ENCODE results near the gene GRXCR1.

The GRXCR1 gene

DNA sequence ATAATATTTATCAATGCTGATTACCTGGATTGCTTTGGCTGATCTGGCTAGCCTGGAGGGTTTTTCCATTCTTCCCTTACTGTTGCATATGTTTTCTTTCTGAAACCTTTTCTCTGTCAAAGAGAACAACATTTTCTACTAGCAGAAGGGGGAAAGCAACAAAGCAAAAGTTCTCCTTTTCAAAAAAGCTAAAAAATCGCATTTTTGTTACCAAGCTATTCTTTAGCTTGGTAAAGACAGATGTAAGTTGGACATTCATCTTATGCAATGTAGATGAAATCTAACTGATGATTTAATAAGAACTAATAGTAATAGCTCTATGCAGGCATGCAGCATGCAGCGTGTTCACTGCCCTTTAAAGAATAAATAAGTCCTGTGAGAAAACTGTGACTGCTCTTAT, at the start of gene GRXCR1:
GRXCR1 (plus strand) TSS at position 301 of the 400 bp plus-strand sequence. CDS start 554 bp downstream, outside the sequence.
- no peak for DNase-seq (ENCODE audit: low read depth in 1 of 2, low spot score in 1 of 2)

DNA sequence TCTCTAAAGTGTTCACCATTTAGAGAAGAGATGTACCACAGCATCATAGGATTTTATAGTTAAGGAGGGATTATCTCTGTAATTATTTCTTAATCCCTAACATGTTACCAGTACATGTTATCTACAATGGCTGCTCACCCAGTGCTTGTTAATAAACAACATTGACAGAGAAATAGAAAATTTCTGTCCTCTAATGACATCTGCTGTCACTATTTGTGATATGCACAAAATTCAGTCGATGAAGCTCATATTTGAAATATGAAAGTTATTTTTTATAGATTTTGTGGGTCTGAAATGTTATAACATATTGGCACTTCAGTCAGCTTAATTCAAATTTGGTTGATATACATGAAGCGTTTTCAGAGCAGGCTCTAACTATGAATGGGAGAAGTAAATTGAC, 48.8 kb upstream of the GRXCR1 start:
- DNase-seq (ENCODE audit: low read depth in 1 of 2, low spot score in 1 of 2), result no peak

DNA sequence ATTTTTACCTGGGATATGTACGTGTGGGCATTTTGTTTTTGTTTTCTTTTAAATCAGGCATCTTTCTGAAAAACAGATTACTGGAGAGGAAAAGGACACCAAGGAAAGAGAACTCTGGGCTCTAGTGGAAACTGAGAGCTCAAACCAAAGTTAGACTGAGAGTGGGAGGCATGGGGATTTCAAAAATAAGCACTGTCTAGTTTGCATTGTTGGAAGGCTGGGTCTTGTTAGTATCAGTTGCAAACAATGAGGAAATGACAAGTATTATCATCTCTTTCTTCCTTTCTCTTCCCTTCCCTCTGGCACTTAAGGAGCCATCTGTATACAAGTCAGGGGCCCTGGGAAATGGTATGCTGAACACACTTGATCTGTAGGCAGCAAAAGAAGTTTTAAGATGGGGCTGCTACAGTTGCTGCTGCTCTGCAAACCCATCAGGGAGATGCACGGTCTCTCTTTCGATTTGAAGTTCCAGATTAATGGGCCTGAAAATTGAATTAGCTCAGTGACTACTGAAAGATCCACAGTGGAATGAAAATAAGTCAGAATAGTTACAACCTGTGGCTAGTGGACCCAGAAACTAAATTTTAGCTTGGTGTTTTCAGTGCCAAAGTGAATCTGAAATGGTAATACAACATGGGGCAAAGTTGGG, 48.0 kb upstream of the GRXCR1 start:
- DNase-seq (ENCODE audit: low read depth in 1 of 2, low spot score in 1 of 2), result no peak

DNA sequence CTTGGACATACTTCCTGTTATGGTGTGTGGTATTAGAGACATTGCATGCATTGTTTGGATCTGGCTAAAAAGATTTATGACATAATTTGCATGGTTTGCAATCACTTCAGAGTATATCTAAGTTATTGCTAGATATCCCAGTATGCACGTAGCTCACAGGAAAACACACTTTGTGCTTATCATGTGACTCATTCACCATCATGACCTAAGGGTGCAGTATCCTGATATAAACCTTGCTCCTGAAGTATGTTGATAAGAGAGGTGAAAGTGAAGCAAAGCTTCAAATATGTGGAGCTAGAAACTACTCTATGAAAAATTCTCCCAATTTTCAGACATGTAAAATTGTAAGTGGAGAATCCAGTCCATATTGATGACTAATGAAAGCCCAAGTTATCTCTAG, 46.9 kb upstream of the GRXCR1 start:
- no peak for DNase-seq (ENCODE audit: low read depth in 1 of 2, low spot score in 1 of 2)

DNA sequence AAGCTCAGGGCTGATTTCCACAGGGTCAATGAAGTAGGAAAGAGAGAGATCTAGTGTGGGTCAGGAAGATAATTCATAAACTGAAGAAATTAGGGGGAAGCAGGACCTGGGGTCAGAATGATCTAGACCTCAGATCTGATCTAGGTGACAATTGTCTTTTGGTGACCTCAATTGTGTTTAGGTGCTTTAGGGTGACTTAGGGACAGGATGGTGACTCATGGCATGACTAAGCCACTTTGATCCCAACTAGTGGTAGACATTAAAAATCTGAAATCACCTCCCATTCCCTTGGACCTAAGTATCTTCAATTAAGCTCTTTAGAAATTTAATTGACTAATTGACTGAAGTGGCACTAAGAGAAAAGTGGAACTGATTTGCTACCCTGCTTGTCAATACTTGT, 36.7 kb upstream of the GRXCR1 start:
- DNase-seq (ENCODE audit: low read depth in 1 of 2, low spot score in 1 of 2), result no peak

DNA sequence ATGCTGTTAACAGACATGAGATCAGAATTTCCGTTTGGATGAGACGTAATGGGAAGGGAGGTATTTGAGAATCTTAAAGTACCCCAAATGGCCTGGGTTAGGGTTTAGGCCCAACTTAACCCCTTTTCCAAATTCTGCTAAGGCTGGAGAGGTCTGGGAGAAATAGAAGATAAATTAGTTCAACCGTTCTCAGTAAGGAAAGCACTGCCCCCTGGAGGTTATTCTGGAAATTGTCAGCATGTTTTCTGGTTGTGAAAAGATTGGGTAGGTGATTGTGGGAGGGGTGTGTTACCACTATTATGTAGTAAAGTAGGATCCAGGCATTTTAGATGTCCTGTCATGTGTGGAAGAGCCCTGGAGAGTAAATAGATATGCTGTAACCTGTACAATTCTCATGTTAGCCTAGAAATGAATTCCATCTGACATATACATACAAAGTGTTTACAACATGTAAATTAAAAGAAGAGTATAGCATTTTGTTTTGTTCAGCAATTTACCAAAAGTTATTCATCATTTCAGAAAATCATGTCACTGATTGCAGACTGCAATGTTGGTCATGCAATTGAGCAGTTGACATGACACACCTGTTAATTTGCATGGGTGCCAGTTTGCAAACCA, 26.8 kb upstream of the GRXCR1 start:
- DNase-seq (ENCODE audit: low read depth in 1 of 2, low spot score in 1 of 2), result peak; percentile 2 to 4

DNA sequence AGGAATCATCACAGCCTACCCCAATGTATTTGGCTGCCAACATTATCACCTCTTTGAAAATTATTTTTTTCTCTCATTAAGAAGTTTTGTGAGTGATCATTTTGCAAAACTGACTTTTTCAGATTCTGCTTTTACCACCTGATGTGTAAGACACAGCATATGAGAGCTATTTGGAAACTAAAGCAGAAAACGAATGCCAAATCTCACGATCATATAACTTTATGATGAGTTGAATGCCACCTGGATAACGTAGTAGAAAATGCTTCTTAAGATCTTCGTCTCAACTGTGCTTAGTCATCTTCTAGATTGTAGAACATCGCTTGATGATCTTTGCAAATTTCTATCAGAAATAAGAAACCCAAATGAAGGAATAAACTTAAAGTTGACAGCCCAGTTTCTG, 21.3 kb upstream of the GRXCR1 start:
- no peak for DNase-seq (ENCODE audit: low read depth in 1 of 2, low spot score in 1 of 2)

DNA sequence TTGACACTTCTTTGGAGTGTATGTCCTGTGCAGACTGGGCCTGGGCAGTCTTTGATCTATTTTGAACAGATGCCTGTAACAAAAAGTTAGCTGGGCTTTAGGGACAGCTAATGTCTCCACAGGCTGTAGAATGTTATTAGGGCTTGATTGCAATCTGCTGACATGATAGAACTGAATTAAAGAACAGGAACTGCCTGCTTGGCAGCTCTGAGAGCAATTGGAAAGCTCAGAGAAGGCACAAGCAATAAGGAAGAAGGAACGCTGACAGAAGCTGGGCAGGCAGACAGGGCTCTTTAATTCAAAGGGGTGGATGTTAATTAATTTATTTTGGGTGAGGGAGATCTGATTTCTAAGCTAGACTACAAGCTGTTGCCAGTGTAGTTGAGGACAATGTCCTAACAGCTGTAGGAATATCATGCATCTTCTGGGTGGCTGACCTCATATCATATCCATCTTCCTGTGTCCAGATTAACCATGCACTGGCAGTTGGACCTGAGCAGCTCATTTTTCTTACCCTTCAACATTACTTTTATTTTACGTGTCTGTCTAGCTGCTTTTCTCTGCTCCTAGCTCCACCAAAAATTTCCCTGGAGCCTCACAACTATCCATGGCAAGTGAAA, 20.7 kb upstream of the GRXCR1 start:
- no peak for DNase-seq (ENCODE audit: low read depth in 1 of 2, low spot score in 1 of 2)

DNA sequence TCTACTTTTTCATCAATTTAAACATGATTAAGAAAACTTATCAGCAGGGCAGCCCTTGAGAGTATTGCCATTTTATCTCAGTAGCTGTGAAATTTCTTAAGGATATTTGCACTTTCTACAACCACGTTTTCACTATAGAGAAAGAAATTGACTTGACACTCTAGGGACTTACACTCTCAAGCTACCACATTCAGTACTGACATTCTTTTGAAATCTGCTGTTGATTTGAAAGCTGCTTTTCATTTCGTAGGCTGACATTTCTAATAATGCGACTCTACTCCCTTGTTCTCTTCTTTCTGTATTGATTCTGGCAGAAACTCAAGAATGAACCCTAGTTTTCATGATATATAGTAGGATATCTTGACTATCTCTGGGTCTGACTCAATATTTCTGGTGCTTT, 13.7 kb upstream of the GRXCR1 start:
- no peak for DNase-seq (ENCODE audit: low read depth in 1 of 2, low spot score in 1 of 2)

DNA sequence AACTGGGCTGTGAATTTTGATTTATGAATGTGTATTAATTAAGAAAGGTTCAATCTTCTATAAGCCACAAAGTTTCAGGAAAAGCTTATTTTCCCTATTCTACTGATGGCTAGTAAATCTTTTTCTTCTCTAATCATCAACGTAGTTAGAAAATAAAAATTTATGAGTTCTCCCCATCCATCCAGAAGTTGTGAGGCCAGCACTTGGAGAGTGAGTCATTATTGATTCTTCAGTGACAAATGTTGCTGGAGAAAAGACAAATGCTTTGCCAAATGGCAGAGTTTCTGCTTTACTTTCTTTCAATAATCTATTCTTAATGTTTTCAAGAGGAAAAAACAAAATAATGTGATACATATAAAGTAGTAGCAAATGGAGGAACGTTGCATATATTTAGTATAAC, 11.3 kb upstream of the GRXCR1 start:
- DNase-seq (ENCODE audit: low read depth in 1 of 2, low spot score in 1 of 2), result no peak

DNA sequence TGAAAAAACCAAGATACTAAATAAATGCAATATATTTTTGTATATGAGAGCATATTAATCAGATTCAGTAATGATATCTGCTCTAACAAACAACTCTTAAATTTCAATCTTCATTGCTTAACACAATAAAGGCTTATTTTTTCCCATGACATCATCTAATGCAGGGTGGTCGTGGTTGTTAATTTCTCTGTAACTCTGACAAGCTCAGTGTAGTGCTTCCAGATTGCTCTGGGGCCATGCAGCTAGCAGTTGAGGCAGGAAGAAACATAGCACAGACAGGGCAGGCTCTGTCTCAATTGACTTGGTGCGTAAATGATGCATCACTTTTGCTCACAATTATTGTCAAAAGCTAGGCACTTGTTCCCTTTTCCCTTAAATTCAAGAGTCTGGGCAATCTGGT, 869 bp upstream of the GRXCR1 start:
- DNase-seq (ENCODE audit: low read depth in 1 of 2, low spot score in 1 of 2), result no peak

DNA sequence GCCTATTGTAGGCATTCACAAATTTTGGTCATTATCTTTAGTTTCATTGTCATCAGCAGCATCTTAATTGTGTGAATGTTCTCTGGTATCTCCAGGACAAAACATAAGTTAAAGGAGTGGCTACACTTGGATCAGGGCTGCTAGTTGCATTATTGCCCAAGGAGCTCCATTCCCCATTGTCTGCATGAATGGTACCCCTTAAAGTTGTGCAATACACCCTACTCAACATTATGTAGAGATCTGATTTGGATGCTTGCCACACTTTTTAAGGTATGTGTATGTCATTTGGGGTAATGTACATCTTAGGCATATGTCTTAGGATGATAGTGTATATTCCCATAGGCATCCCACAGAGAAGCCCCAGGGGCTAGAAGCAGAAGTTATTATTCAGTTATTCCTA, 2.9 kb downstream of the GRXCR1 start:
- no peak for DNase-seq (ENCODE audit: low read depth in 1 of 2, low spot score in 1 of 2)

DNA sequence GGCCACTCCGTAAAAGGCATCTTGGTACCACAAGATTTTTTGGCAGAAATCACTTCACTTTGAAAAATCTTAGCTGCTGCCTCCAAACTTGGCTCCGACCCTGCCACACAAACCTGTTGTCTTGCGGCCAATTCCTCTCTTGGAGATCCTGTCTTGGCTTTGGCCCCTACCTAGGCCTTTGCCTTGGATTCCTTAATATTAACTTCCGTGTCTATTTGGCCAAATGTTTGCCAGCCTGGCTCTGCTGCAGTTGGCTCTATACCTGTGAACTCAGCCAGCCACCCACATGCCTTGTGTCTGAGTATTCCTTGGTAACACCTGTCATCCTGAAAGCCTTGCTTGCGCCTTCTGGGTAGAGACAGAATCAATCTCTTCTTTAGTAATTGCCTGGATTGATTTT, 12.5 kb downstream of the GRXCR1 start:
- DNase-seq (ENCODE audit: low read depth in 1 of 2, low spot score in 1 of 2), result no peak

DNA sequence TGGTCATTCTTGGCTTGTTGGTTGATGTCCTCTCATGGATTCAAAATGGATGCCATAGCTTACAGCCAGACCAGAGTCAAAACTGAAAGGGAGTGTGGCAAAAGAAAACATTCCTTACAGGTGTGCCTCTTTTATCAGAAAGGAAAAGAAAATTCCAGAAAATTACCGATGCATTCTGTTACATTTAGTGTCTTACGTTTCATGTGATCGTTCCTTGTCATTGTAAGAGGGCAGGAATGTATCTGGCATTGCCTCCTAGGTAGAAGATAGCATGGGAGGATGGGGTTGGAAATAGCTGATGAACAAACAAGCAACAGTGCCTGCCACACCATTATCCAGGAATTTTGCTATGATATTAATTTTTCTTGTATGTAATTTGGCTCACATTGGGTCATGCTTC, 13.1 kb downstream of the GRXCR1 start:
- DNase-seq (ENCODE audit: low read depth in 1 of 2, low spot score in 1 of 2), result no peak

DNA sequence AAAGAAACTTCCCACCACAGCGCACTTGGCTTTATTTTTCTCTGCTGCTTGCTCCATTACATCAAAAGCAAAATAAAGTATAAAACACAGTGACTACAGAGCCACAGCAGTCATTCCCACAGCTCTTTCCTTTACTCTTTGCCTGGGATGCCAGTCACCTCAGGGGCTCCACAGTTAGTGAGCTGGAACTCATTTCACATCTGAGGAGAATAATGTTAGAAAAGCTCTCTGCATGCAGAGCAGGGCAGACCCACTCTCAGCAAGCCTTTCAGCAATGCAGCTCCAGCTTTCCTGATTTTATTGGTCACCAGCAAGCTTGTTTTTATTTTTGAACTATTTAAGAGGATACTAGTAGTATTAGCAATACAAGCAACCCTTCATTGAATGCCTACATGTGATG, 13.8 kb downstream of the GRXCR1 start:
- DNase-seq (ENCODE audit: low read depth in 1 of 2, low spot score in 1 of 2), result no peak

DNA sequence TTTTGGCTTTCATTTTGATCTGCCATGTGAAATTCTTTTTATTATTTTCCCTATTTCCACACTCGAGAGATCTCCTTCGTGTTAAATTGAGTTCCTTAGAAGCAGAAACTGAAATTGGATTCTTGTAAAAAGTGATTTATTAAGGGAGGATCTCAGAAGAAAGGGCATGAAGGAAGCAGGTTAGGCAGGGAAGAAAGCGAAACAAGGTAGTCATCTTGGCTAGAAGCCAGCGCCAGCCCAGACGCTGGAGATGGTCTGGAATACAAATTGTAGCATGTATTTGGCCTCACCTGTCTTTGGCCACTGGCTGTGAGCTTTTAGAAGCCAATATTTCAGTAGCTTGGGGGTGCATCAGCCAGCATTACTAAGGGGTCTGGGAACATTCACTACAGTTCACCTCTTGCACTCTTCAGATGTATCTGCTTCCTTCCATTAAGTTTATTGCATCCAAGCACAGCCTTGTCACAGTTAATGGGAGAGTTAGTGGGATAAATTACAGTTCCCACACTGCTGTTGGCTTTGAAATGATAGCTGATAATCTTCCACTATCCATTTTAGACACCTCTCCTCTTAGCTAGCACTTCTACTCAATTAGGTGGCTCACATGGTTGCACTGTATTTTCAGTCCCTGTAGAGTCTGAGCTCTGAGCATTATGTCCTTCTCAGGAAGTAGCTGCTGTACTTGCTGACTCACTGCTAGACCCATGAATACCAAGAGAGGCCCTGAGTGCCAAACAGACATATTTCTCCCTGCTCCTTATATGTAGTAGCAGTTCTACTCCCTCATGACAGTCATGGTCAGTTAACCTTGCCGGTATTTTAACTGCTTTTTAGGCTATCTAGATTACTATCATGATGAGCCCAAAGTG, 14.6 kb downstream of the GRXCR1 start:
- DNase-seq (ENCODE audit: low read depth in 1 of 2, low spot score in 1 of 2), result no peak

DNA sequence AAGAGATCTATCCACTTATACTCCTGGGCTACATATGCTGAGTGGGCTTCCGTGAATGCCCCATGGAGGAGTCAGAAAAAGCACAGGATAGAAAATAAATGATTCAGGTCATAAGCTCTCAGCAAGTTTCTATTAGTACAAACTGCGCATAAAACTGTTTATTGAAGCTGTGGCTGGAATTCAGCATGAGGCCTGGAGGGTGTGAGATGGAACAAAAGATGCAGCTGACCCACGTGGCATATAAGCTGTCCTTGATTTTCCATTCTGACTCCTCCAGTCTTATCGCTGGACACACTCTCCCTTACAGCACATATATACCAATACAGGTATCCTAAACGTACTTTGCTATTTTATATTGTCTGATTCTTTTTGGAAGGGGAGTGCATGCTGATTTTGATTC, 17.9 kb downstream of the GRXCR1 start:
- DNase-seq (ENCODE audit: low read depth in 1 of 2, low spot score in 1 of 2), result no peak

DNA sequence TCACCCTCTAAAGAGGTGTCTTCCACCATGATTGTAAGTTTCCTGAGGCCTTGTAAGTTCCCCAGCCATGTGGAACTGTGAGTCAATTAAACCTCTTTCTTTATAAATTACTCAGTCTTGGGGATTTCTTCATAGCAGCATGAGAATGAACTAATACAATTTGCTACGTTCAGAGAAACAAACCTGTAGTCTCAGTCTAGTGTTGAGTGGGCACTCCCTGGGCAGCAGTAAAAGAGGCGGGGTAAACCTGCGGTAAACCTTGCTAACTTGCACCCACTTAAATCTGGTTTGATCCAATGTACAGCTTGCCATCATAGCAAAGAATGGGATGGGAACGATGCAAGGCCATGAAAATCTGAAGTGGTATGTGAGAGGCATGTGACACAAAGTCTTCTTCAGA, 22.4 kb downstream of the GRXCR1 start:
- no peak for DNase-seq (ENCODE audit: low read depth in 1 of 2, low spot score in 1 of 2)

DNA sequence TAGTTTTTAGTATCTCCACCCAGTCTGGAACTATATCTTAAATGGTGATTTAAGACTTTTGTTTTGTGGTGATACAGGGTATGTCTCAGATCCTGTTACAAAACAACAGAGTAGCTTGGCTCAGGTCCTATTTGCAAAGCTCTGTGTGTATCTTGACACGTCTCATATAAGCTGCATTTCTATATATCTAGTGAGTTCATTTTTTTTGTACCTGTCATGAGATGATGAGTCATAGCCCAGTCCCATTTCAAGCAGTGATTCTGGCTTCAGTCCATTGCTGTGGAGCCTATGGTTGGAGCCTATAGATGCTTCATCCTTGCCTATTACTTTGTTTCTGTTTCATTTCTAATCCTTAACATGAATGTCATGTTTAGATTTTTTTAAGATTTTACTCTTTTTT, 23.0 kb downstream of the GRXCR1 start:
- DNase-seq (ENCODE audit: low read depth in 1 of 2, low spot score in 1 of 2), result no peak

DNA sequence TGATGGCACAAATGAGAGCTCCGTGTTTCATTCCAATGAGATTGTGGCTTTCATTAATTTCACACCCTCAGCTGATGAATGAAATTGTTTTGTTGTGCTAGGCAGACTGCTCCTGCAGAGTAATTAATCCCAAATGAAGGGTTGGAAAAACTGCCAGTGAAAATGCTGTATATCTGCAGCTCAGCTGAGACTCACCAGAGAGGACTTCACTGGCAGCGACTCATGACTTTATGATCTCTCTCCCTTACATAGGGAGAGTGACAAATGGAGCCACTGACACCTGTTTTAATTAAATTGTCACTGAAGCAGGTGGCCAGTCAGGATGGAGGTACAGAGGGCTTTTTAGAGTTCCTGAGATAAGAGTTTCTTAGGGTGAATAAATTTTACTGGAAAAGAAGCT, 24.8 kb downstream of the GRXCR1 start:
- DNase-seq (ENCODE audit: low read depth in 1 of 2, low spot score in 1 of 2), result no peak

DNA sequence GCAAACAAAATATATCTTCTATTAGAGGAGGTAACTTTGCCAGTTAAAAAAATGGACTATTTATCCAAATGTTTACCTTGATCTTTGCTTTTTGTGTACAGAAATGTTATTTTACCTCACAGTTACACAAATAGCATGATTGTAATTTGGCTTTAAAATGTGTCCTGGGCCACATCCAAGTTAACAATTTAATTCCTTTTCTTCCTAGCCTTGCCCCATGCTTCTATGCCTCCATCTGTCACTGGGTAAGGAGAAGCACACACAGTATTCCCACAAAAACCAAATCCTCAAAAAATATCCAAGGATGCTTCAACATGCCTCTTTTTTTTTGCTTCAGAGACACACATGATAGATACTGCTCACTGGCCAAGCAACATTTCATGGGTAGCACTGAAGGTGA, 30.9 kb downstream of the GRXCR1 start:
- DNase-seq (ENCODE audit: low read depth in 1 of 2, low spot score in 1 of 2), result no peak

DNA sequence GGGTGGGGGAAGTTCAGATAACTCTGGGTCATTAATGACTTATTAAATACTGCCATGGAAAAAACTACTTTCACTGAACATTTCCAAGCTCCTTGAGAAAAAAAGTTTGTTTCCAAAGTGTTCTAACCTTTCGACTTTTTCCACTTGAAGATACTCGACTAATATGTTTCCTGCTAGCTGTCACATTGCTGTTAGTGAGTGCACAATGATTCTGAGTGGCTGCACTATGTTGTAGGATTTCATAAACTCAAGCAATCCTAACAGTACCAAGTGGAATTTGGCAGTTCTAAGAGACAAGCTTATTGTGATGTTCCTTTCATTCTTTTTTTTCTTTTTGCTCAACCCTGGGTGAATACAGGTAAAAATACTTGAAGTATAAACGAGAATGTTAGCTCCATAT, 33.4 kb downstream of the GRXCR1 start:
- no peak for DNase-seq (ENCODE audit: low read depth in 1 of 2, low spot score in 1 of 2)
